Gastrocnemius medialis (tissue), 4 donors: ENCODE results near the gene ROPN1. TPM values are rescaled to one million over a fixed set of nuclear protein-coding genes. Genes with fewer than 3 reads are reported as not detected.

Source experiments
- ATAC-seq, 2 donors: fragments of 150-250 bp; one replicate each; pipeline ENCODE4 v1.9.1; 2016
- DNase-seq, 2 donors: peaks; one replicate each; pipeline ENCODE4 v3.0.0-alpha.2; 2019
- H3K27ac ChIP-seq, 4 donors: fragments of 200-600 bp; sonication (generic); 1 replicate in 1 of 4; 2 replicates in 3 of 4; pipeline ENCODE4 v1.5.1; 2016 to 2018; ENCODE audit warnings: mild to moderate bottlenecking in 2 of 4, moderate library complexity in 1 of 4
- H3K27me3 ChIP-seq, 3 donors: fragments of 200-600 bp; sonication (generic) in 2 of 3; 1 replicate in 1 of 3; 2 replicates in 2 of 3; pipeline versions ENCODE4 v1.5.1 to v1.6.0; 2016 to 2019; ENCODE audit warnings: mild to moderate bottlenecking in 1 of 3, moderate library complexity in 1 of 3
- H3K36me3 ChIP-seq, 2 donors: fragments of 200-600 bp; sonication (generic) in 1 of 2; one replicate each; pipeline ENCODE4 v1.5.1; 2017 to 2018
- H3K4me1 ChIP-seq, 2 donors: fragments of 200-600 bp; sonication (generic) in 1 of 2; one replicate each; pipeline ENCODE4 v1.5.1; 2016 to 2017; ENCODE audit warnings: mild to moderate bottlenecking in 2 of 2
- H3K4me3 ChIP-seq, 4 donors: fragments of 200-600 bp; sonication (generic) in 3 of 4; 1 replicate in 1 of 4; 2 replicates in 3 of 4; pipeline ENCODE4 v1.5.1; 2016 to 2019; ENCODE audit warnings: mild to moderate bottlenecking in 2 of 4
- H3K9me3 ChIP-seq, 3 donors: fragments of 200-600 bp; sonication (generic) in 2 of 3; 1 replicate in 1 of 3; 2 replicates in 2 of 3; pipeline ENCODE4 v1.5.1; 2016 to 2019
- POLR2A ChIP-seq, 2 donors: fragments of 450-650 bp; IDR thresholded peaks; one replicate each; pipeline ENCODE4 v1.6.1; 2017; ENCODE audit warnings: antibody characterized with exemption in 2 of 2, mild to moderate bottlenecking in 2 of 2, moderate library complexity in 2 of 2
- in situ Hi-C, 4 donors: fragments of 200-750 bp; cut with MboI; loops; one replicate each; pipeline versions ENCODE4 v1.15.0 to v1.8.0; 2017; ENCODE audit warnings: low sequenced_read_pairs in 4 of 4
- intact Hi-C: fragments of 100-400 bp; cut with DNase I; formaldehyde crosslinking; loops from one replicate; pipeline ENCODE4 v1.15.1; 2023; ENCODE audit warnings: low total_unique reads
- total RNA-seq, 4 donors: library from RNA; depleted of rRNA; stranded (reverse); fragments of >200 nt; gene quantifications; one replicate each; pipeline versions ENCODE4 v1.1.0 to v1.2.3, GENCODE V29; 2016
- TF ChIP-seq, protein P1 (sequence below), 5 experiments: fragments of 450-650 bp in 3 of 5; fragments of 200-600 bp in 2 of 5; sonication (generic) in 2 of 5; IDR thresholded peaks in 4 of 5; conservative IDR thresholded peaks in 1 of 5; 1 replicate in 4 of 5; 2 replicates in 1 of 5; pipeline ENCODE4 v1.5.1; 2016 to 2019; ENCODE audit warnings: antibody characterized with exemption in 5 of 5, mild to moderate bottlenecking in 3 of 5, moderate library complexity in 3 of 5

Gene ROPN1
- total RNA-seq, 4 donors from 2014 or later, result not detected

DNA sequence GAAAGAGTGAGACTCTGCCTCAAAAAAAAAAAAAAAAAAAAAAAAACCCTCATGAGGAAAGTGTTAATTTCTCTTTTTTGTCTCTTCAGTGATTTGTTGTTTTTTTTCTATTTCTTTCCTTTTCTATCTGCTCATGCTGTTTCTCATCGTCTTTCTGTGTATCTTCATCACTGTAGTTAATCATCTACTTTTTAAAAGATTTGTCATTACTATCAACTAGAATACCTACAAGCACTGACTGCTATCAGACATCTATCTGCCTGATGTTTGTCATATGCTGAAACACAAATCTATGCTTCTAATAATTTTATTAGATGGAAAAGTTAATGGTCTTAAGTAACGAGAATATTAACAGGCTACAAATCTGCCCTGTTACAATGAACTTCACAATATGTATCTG, 57.7 kb downstream of the ROPN1 start:
- no peak for ATAC-seq
- Histone ChIP-seq H3K4me3 (no peak overlapping the region), H3K27me3 (no peaks in the 10 kb centered on the region), H3K36me3 (peaks cover 0 to 8% of the 10 kb centered on the region in 2 donors), H3K27ac (no peak overlapping the region), H3K4me1 (no peaks in the 10 kb centered on the region), H3K9me3 (no peaks in the 10 kb centered on the region)
- TF ChIP-seq, protein P1, sequence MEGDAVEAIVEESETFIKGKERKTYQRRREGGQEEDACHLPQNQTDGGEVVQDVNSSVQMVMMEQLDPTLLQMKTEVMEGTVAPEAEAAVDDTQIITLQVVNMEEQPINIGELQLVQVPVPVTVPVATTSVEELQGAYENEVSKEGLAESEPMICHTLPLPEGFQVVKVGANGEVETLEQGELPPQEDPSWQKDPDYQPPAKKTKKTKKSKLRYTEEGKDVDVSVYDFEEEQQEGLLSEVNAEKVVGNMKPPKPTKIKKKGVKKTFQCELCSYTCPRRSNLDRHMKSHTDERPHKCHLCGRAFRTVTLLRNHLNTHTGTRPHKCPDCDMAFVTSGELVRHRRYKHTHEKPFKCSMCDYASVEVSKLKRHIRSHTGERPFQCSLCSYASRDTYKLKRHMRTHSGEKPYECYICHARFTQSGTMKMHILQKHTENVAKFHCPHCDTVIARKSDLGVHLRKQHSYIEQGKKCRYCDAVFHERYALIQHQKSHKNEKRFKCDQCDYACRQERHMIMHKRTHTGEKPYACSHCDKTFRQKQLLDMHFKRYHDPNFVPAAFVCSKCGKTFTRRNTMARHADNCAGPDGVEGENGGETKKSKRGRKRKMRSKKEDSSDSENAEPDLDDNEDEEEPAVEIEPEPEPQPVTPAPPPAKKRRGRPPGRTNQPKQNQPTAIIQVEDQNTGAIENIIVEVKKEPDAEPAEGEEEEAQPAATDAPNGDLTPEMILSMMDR (IDR thresholded peaks at IDR 0.05 in 4 of 5, conservative IDR thresholded peaks at IDR 0.05 in 1 of 5), result no peak
- no peak for TF ChIP-seq POLR2A (IDR thresholded peaks at IDR 0.05)
- in situ Hi-C loops, result no loop called here
- intact Hi-C loops, result no loop called here
- no peak for DNase-seq

DNA sequence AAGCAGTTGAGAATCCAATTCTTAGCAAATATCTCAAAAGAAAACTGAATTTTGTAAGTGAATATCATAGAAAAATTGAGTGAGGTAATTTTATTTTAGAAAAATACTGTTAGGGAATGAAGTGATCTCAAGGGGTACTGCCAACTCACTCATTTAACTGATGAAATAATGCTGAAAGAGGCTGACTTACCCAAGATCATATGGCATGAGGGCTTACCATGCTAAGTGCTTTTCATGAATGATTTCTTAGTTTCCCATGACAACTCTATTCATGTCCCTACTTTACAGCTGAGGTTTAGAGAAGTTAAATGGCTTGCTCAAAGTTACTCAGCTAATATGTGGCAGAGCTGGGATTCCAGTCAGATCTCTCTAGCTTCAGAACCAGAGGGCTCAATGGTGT, 61.5 kb downstream of the ROPN1 start:
- no peak for DNase-seq
- peaks cover 0 to 11% of the 10 kb centered on the region in 2 donors for H3K36me3 ChIP-seq
- H3K4me3 ChIP-seq, result no peak overlapping the region
- no peaks in the 10 kb centered on the region for H3K9me3 ChIP-seq
- in situ Hi-C loops (no loop called here), intact Hi-C loops (no loop called here)
- no peak overlapping the region for H3K27ac ChIP-seq
- ATAC-seq, result no peak
- no peaks in the 10 kb centered on the region for H3K4me1 ChIP-seq
- TF ChIP-seq, protein P1 (IDR thresholded peaks at IDR 0.05 in 4 of 5, conservative IDR thresholded peaks at IDR 0.05 in 1 of 5), result no peak
- no peak for TF ChIP-seq POLR2A (IDR thresholded peaks at IDR 0.05)
- H3K27me3 ChIP-seq, result no peaks in the 10 kb centered on the region

DNA sequence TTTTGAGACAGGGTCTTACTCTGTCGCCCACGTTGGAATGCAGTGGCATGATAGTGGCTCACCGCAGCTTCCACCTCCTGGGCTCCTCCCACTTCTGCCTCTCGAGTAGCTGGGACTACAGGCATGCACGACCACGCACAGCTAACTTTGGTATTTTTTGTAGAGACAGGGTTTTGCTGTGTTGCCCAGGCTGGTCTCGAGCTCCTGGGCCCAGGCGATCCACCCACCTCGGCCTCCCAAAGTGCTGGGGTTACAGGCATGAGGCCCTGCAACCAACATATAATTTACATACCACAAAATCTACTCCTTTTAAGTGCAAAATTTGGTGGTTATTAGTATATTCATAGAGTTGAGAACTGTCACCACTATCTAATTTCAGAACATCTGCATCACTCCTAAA, 62.6 kb downstream of the ROPN1 start:
- in situ Hi-C loops (no loop called here), intact Hi-C loops (no loop called here)
- no peak for TF ChIP-seq POLR2A (IDR thresholded peaks at IDR 0.05)
- TF ChIP-seq, protein P1 (IDR thresholded peaks at IDR 0.05 in 4 of 5, conservative IDR thresholded peaks at IDR 0.05 in 1 of 5), result no peak
- Histone ChIP-seq H3K36me3 (peaks cover 0 to 11% of the 10 kb centered on the region in 2 donors), H3K4me3 (no peak overlapping the region), H3K4me1 (no peaks in the 10 kb centered on the region), H3K27ac (no peak overlapping the region), H3K9me3 (no peaks in the 10 kb centered on the region), H3K27me3 (no peaks in the 10 kb centered on the region)
- DNase-seq (no peak), ATAC-seq (no peak)

DNA sequence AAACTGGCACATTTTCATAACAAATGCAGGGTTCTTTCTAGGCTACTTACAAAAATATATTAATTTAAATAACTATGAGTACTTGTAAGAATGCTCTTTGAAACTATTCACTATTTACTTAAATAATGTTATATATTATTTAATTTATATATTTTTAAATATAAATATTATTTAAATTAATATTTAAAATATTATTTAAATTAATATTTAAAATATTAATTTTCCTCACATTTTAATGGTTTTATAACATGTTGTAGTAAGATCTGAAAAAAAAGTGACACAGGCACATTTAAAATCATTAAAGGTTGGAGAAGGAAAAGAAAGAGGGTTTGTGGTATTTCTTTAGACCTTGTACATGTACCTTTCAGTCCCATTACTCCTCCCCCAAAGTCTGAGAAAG, 65.5 kb downstream of the ROPN1 start:
- in situ Hi-C loops, result no loop called here
- Histone ChIP-seq H3K9me3 (no peaks in the 10 kb centered on the region), H3K36me3 (peaks cover 0 to 7% of the 10 kb centered on the region in 2 donors), H3K27me3 (no peaks in the 10 kb centered on the region), H3K27ac (no peak overlapping the region), H3K4me3 (no peak overlapping the region), H3K4me1 (no peaks in the 10 kb centered on the region)
- intact Hi-C loops, result no loop called here
- DNase-seq (no peak), ATAC-seq (no peak)
- TF ChIP-seq, protein P1 (IDR thresholded peaks at IDR 0.05 in 4 of 5, conservative IDR thresholded peaks at IDR 0.05 in 1 of 5), result no peak
- no peak for TF ChIP-seq POLR2A (IDR thresholded peaks at IDR 0.05)

DNA sequence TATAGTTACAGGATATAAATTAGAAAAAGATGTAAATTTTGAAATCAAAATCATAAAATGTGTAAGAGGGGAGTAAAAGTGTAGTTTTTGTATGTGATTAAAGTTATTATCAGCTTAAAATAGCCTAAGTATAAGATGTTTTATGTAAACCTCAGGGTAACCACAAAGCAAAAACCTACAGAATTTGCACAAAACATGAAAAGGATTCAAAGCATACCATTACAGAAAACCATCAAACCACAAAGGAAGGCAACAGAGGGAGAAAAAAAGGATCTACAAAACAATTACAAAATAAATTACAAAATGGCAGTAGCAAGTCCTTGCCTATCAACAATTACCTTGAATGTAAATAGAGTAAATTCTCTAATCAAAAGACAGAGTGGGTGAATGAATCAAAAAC, 71.1 kb downstream of the ROPN1 start:
- Histone ChIP-seq H3K27me3 (no peaks in the 10 kb centered on the region), H3K4me3 (no peak overlapping the region), H3K36me3 (peaks cover 0 to 4% of the 10 kb centered on the region in 2 donors), H3K4me1 (no peaks in the 10 kb centered on the region), H3K9me3 (peaks cover 0 to 2% (median 0%) of the 10 kb centered on the region in 3 donors), H3K27ac (no peak overlapping the region)
- TF ChIP-seq POLR2A (IDR thresholded peaks at IDR 0.05), result no peak
- TF ChIP-seq, protein P1 (IDR thresholded peaks at IDR 0.05 in 4 of 5, conservative IDR thresholded peaks at IDR 0.05 in 1 of 5), result no peak
- in situ Hi-C loops (no loop called here), intact Hi-C loops (no loop called here)
- ATAC-seq, result no peak
- no peak for DNase-seq
